Measurements from ENCODE around the gene GFY. TPM values are rescaled to one million over a fixed set of nuclear protein-coding genes. Genes with fewer than 3 reads are reported as not detected.

GFY gene
- total and polyA plus RNA-seq, 2 experiments from 2014 or later: not detected

DNA sequence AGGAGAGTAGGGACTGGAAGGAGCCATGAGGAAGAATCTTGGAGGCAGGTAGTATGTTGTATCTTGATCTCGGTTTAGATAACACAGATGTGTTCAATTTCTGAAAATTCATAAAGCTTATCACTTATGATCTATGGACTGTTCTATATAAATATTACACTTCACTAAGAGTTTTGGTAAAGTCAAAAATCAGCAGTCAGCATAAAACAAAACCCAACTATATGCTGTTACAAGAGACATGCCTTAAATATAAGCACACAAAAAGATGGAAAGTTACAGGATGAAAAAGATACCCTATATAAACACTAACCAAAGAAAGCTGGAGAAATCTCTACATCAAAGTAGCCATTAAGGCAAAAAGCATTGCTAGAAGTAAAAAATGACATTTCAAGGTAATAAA is 41.6 kb upstream of the GFY start:
- H3K79me2 ChIP-seq (ENCODE audit: insufficient read depth): no peaks in the 10 kb centered on the region
- in situ Hi-C loops (cut with MboI): no loop called here
- H3K27ac ChIP-seq: no peak overlapping the region
- H4K20me1 ChIP-seq (ENCODE audit: insufficient read depth): no peaks in the 10 kb centered on the region
- no peaks in the 10 kb centered on the region for H3F3A ChIP-seq (ENCODE audit: insufficient read depth)
- WGBS, 2 experiments (ENCODE audit: low coverage in 1 of 2, low lambda C conversion rate in 2 of 2, missing lambda C conversion rate in 2 of 2): 43 to 46% methylated on average over 1 of the region's 1 CpG
- no peak for TF ChIP-seq EZH2 (IDR thresholded peaks at IDR 0.05; ENCODE audit: insufficient read depth, poor library complexity, severe bottlenecking)
- TF ChIP-seq EZH2phosphoT487 (IDR thresholded peaks at IDR 0.05; ENCODE audit: insufficient read depth, low read depth): no peak
- H3K4me2 ChIP-seq (ENCODE audit: unreplicated experiment): no peak overlapping the region
- no peaks in the 10 kb centered on the region for H3K36me3 ChIP-seq (ENCODE audit: low read depth)
- H2AFZ ChIP-seq: no peak overlapping the region
- no peak overlapping the region for H3K9ac ChIP-seq
- no peak overlapping the region for H3K4me3 ChIP-seq
- no peaks in the 10 kb centered on the region for H3K9me2 ChIP-seq (ENCODE audit: insufficient read depth)
- H3K27me3 ChIP-seq (replicated peaks; ENCODE audit: insufficient read depth): no peaks in the 10 kb centered on the region; the same call in 1 of the 2 replicates
- no peaks in the 10 kb centered on the region for H3K4me1 ChIP-seq (ENCODE audit: insufficient read depth)
- no peak for DNase-seq
- H3K9me3 ChIP-seq (ENCODE audit: low read depth): no peaks in the 10 kb centered on the region

DNA sequence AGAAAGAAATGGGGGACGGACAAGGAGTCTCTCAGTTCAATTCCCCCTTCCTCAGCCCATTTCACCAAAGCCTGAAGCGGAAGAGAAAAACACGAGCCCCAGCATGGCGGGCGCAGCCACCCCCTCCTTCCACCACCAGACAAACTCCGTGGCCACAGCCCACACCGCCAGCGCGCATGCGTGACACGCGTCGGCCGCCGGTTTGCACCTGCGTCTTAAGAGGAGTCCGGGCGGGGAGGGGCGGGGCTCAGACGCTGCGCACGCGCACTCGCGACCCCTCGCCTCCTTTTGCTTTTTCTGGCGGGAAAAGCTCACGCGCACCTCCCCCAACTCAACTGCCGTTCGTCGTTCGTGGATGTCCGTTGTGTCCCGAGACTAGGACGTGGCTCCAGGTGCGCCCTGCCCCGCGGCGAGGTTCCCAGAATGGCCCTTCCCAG is 37.2 kb upstream of the GFY start, which contains the start of gene KASH5:
KASH5 (plus strand) TSS at position 314 of the 437 bp plus-strand sequence. CDS start 2,635 bp downstream, outside the sequence.
- H3K4me2 ChIP-seq (ENCODE audit: unreplicated experiment): no peak within 1 kb of the TSS
- no peak within 1 kb of the TSS for H3K9ac ChIP-seq
- no peak for DNase-seq
- no peak for TF ChIP-seq EZH2 (IDR thresholded peaks at IDR 0.05; ENCODE audit: insufficient read depth, poor library complexity, severe bottlenecking)
- TF ChIP-seq EZH2phosphoT487 (IDR thresholded peaks at IDR 0.05; ENCODE audit: insufficient read depth, low read depth): no peak
- no peak within 1 kb of the TSS for H3K4me3 ChIP-seq
- H3K9me2 ChIP-seq (ENCODE audit: insufficient read depth): no peaks in the 10 kb centered on the region
- 64 to 72% methylated on average over 20 to 40 of the region's 40 CpGs for WGBS, 2 experiments (ENCODE audit: low coverage in 1 of 2, low lambda C conversion rate in 2 of 2, missing lambda C conversion rate in 2 of 2)
- H3K4me1 ChIP-seq (ENCODE audit: insufficient read depth): no peaks in the 10 kb centered on the region
- H3K27me3 ChIP-seq (replicated peaks; ENCODE audit: insufficient read depth): peaks cover 8% of the 10 kb centered on the region
- no peak within 1 kb of the TSS for H2AFZ ChIP-seq
- H3K79me2 ChIP-seq (ENCODE audit: insufficient read depth): no peaks in the 10 kb centered on the region
- H3F3A ChIP-seq (ENCODE audit: insufficient read depth): no peaks in the 10 kb centered on the region
- no peak within 1 kb of the TSS for H3K27ac ChIP-seq
- H4K20me1 ChIP-seq (ENCODE audit: insufficient read depth): no peaks in the 10 kb centered on the region
- H3K9me3 ChIP-seq (ENCODE audit: low read depth): no peaks in the 10 kb centered on the region
- in situ Hi-C loops (cut with MboI): no loop called here
- no peaks in the 10 kb centered on the region for H3K36me3 ChIP-seq (ENCODE audit: low read depth)

DNA sequence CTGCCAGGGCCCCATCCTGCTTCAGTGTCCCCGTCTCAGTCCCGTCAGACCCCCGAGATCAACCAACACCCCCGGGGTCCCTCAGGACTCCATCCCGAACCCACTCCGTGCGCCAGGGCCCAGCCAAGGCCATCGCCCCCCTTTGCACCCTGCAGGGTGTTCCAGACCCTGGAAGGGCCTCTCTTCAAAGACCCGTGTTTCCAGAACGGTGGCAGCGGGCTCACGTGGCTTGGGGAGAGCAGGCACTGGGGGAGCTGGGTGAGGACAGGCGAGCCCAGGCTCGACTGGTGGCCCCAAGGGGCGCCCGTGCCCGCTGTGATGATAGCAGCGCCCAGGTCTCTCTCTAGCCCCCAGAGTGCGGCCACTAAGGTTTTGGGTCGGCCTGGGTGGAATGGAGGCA is 35.8 kb upstream of the GFY start:
- TF ChIP-seq EZH2 (IDR thresholded peaks at IDR 0.05; ENCODE audit: insufficient read depth, poor library complexity, severe bottlenecking) (no peak), EZH2phosphoT487 (IDR thresholded peaks at IDR 0.05; ENCODE audit: insufficient read depth, low read depth) (no peak)
- Histone ChIP-seq H3K4me3 (no peak overlapping the region), H3K9me3 (ENCODE audit: low read depth) (no peaks in the 10 kb centered on the region), H3K9me2 (ENCODE audit: insufficient read depth) (no peaks in the 10 kb centered on the region), H3K79me2 (ENCODE audit: insufficient read depth) (no peaks in the 10 kb centered on the region), H2AFZ (no peak overlapping the region), H3K4me1 (ENCODE audit: insufficient read depth) (no peaks in the 10 kb centered on the region), H3F3A (ENCODE audit: insufficient read depth) (no peaks in the 10 kb centered on the region), H3K27ac (no peak overlapping the region), H3K27me3 (replicated peaks; ENCODE audit: insufficient read depth) (peaks cover 8% of the 10 kb centered on the region), H3K9ac (no peak overlapping the region), H4K20me1 (ENCODE audit: insufficient read depth) (no peaks in the 10 kb centered on the region), H3K4me2 (ENCODE audit: unreplicated experiment) (no peak overlapping the region), H3K36me3 (ENCODE audit: low read depth) (no peaks in the 10 kb centered on the region)
- 74 to 77% methylated on average over 19 to 20 of the region's 20 CpGs for WGBS, 2 experiments (ENCODE audit: low coverage in 1 of 2, low lambda C conversion rate in 2 of 2, missing lambda C conversion rate in 2 of 2)
- in situ Hi-C loops (cut with MboI): no loop called here
- DNase-seq: no peak

DNA sequence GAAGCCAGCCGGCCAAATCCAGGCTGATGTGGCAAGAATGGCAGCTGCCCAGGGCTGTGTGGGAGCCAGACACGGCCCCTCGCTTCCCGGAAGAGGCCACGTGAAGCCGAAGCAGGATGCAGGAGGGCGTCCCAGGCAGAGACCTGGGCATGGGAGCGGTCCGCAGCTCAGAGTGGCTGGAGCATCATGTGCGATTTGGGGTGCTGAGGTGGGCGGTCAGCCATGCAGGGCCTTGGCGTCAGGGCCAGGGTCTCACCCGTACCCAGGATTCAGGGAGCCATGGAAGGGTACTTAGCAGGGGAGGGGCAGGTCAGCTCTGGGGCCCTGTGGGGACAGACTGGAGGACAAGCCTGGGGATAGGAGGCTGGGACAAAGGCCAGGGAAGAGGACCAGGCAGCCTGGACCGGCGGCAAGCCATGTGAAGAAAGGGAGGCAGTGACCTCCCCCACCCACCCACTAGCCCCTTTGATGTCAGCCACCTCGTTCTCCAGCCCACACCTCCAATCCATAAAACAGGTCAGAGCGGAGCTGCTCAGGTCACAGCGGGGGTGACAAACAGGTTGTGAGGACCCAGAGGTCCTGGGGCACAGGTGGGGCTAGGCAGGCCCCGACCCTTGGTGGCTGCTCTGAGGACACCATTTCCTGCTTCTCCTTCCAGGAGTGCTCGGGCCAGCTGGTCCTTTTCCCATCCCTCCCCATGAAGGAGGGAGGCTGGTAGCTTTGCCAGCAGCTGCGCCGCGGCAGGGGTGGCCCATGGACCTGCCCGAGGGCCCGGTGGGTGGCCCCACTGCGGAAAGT is 34.9 kb upstream of the GFY start:
- H3K27ac ChIP-seq: no peak overlapping the region
- no peak for TF ChIP-seq EZH2 (IDR thresholded peaks at IDR 0.05; ENCODE audit: insufficient read depth, poor library complexity, severe bottlenecking)
- TF ChIP-seq EZH2phosphoT487 (IDR thresholded peaks at IDR 0.05; ENCODE audit: insufficient read depth, low read depth): no peak
- H3K4me3 ChIP-seq: no peak overlapping the region
- DNase-seq: no peak
- H3K27me3 ChIP-seq (replicated peaks; ENCODE audit: insufficient read depth): peaks cover 8% of the 10 kb centered on the region
- no peaks in the 10 kb centered on the region for H4K20me1 ChIP-seq (ENCODE audit: insufficient read depth)
- WGBS, 2 experiments (ENCODE audit: low coverage in 1 of 2, low lambda C conversion rate in 2 of 2, missing lambda C conversion rate in 2 of 2): 42 to 45% methylated on average over 26 of the region's 26 CpGs
- no peaks in the 10 kb centered on the region for H3K79me2 ChIP-seq (ENCODE audit: insufficient read depth)
- H3K4me2 ChIP-seq (ENCODE audit: unreplicated experiment): no peak overlapping the region
- H3K9me3 ChIP-seq (ENCODE audit: low read depth): no peaks in the 10 kb centered on the region
- no peaks in the 10 kb centered on the region for H3F3A ChIP-seq (ENCODE audit: insufficient read depth)
- H3K36me3 ChIP-seq (ENCODE audit: low read depth): no peaks in the 10 kb centered on the region
- H3K9me2 ChIP-seq (ENCODE audit: insufficient read depth): no peaks in the 10 kb centered on the region
- H3K4me1 ChIP-seq (ENCODE audit: insufficient read depth): no peaks in the 10 kb centered on the region
- H3K9ac ChIP-seq: no peak overlapping the region
- no peak overlapping the region for H2AFZ ChIP-seq
- in situ Hi-C loops (cut with MboI): no loop called here
